Measurements from ENCODE around the gene POU2F1.

Gene POU2F1

GRCh38 chr1:167250482-167250881 lies 29.8 kb downstream of the POU2F1 start:
- Histone ChIP-seq H3K4me3 (ENCODE audit: low read length) (no peak overlapping the region), H3K27ac (ENCODE audit: low read length) (no peak overlapping the region), H3K4me1 (ENCODE audit: control insufficient read depth, insufficient read depth, low read length) (no peaks in the 10 kb centered on the region; the same call in 1 of the 2 replicates), H3K27me3 (ENCODE audit: control insufficient read depth, insufficient read depth, low read length) (no peaks in the 10 kb centered on the region), H3K9me3 (ENCODE audit: control insufficient read depth, insufficient read depth, low read length) (no peaks in the 10 kb centered on the region), H3K36me3 (ENCODE audit: control insufficient read depth, insufficient read depth, low read length) (no peaks in the 10 kb centered on the region)
- DNase-seq (ENCODE audit: low read depth, low spot score), result no peak

- Histone ChIP-seq H3K4me1 (ENCODE audit: control insufficient read depth, insufficient read depth, low read length) (no peaks in the 10 kb centered on the region; the same call in 1 of the 2 replicates), H3K27ac (ENCODE audit: low read length) (no peak overlapping the region), H3K36me3 (ENCODE audit: control insufficient read depth, insufficient read depth, low read length) (no peaks in the 10 kb centered on the region), H3K4me3 (ENCODE audit: low read length) (no peak overlapping the region), H3K9me3 (ENCODE audit: control insufficient read depth, insufficient read depth, low read length) (no peaks in the 10 kb centered on the region), H3K27me3 (ENCODE audit: control insufficient read depth, insufficient read depth, low read length) (no peaks in the 10 kb centered on the region)
- no CpG with 5 or more reads among the region's 4 CpGs for whole genome bisulfite sequencing (ENCODE audit: insufficient coverage, insufficient read length)
- no peak for DNase-seq (ENCODE audit: low read depth, low spot score)
Observed at GRCh38 chr1:167251472-167251871, 30.8 kb downstream of the POU2F1 start.

DNA sequence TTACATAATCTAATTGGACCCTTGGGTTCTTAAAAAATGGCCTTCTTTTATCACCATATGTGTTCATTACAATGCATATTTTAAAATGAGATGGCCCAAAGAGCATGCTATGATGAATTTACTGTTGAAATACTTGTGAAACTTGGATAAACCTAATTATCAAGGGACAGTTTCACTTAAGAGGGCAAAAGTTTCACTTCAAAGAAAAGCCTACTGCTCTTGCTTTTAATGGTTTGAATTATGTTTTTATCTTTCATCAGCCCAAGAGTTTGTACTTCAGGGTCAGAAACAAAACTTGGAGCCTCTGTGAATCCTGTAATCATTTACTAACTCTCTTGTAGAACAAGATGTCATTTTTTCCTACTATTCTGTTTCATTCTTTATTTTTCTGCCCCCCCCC lies 32.3 kb downstream of the POU2F1 start:
- H3K9me3 ChIP-seq (ENCODE audit: control insufficient read depth, insufficient read depth, low read length), result no peaks in the 10 kb centered on the region
- H3K27ac ChIP-seq (ENCODE audit: low read length), result no peak overlapping the region
- no peaks in the 10 kb centered on the region; the same call in 1 of the 2 replicates for H3K4me1 ChIP-seq (ENCODE audit: control insufficient read depth, insufficient read depth, low read length)
- H3K27me3 ChIP-seq (ENCODE audit: control insufficient read depth, insufficient read depth, low read length), result no peaks in the 10 kb centered on the region
- no peak for DNase-seq (ENCODE audit: low read depth, low spot score)
- H3K4me3 ChIP-seq (ENCODE audit: low read length), result no peak overlapping the region
- no peaks in the 10 kb centered on the region for H3K36me3 ChIP-seq (ENCODE audit: control insufficient read depth, insufficient read depth, low read length)

DNA sequence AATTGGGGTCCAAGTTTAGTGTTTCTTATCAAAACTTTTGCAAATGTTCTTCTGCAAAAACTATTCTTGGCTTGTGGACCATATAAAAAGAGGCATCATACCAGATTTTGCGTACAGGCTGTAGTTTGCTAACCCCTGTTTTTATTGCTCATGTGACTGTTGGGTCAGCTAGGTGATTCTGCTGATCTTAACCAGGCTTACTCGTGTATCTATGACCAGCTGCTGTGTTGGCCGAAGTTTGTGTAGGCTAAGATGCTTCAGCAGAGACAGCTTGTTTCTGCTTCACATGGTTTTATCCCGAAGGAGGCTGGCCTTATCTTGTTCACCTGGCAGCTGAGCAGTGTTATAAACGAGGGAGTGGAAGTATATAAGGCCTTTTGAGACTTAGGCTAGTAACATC lies 38.2 kb downstream of the POU2F1 start:
- no peaks in the 10 kb centered on the region for H3K27me3 ChIP-seq (ENCODE audit: control insufficient read depth, insufficient read depth, low read length)
- no peak overlapping the region for H3K27ac ChIP-seq (ENCODE audit: low read length)
- no CpG with 5 or more reads among the region's 5 CpGs for WGBS (ENCODE audit: insufficient coverage, insufficient read length)

DNA sequence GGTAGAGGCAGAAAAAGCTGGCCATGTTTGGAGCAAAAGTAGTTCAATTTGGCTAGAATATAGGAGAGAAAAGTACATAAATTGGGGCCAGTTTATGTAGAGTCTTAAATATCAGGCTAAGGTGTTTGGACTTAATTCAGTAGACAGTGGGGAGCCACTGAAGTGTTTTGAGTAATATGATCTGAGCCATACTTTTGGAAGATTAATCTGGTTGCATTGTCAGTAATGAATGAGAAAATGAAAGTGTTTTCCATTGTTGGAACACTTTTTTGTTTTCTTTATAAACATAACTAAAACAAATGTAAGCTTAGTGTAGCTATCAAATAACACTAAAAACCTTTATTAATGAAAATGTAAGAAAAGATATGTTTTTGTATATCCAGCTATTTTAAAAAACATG lies 42.1 kb downstream of the POU2F1 start:
- no peak for DNase-seq (ENCODE audit: low read depth, low spot score)
- Histone ChIP-seq H3K27ac (ENCODE audit: low read length) (no peak overlapping the region), H3K36me3 (ENCODE audit: control insufficient read depth, insufficient read depth, low read length) (no peaks in the 10 kb centered on the region), H3K4me3 (ENCODE audit: low read length) (no peak overlapping the region), H3K4me1 (ENCODE audit: control insufficient read depth, insufficient read depth, low read length) (no peaks in the 10 kb centered on the region; the same call in 1 of the 2 replicates), H3K9me3 (ENCODE audit: control insufficient read depth, insufficient read depth, low read length) (no peaks in the 10 kb centered on the region), H3K27me3 (ENCODE audit: control insufficient read depth, insufficient read depth, low read length) (no peaks in the 10 kb centered on the region)

More for the DNA sequence above, 38.2 kb downstream of the POU2F1 start:
- Histone ChIP-seq H3K9me3 (ENCODE audit: control insufficient read depth, insufficient read depth, low read length) (no peaks in the 10 kb centered on the region), H3K4me1 (ENCODE audit: control insufficient read depth, insufficient read depth, low read length) (no peaks in the 10 kb centered on the region; the same call in 1 of the 2 replicates), H3K36me3 (ENCODE audit: control insufficient read depth, insufficient read depth, low read length) (no peaks in the 10 kb centered on the region), H3K4me3 (ENCODE audit: low read length) (no peak overlapping the region)
- no peak for DNase-seq (ENCODE audit: low read depth, low spot score)

DNA sequence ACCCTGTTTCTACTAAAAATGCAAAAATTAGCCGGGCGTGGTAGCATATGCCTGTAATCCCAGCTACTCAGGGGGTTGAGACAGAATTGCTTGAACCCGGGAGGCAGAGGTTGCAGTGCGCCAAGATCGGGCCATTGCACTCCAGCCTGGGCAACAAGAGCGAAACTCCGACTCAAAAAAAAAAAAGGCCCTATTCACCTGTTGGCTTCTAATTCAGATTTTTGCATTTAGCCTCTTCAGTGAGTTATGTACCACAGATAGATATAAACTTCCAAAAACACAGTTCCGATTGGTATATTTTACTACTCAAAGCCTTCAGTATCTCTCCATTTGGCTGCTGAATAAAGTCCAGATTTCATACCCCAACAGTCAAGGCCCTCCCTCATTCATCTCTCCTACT lies 42.7 kb downstream of the POU2F1 start:
- H3K36me3 ChIP-seq (ENCODE audit: control insufficient read depth, insufficient read depth, low read length), result no peaks in the 10 kb centered on the region
- WGBS (ENCODE audit: insufficient coverage, insufficient read length), result no CpG with 5 or more reads among the region's 8 CpGs
- no peaks in the 10 kb centered on the region for H3K27me3 ChIP-seq (ENCODE audit: control insufficient read depth, insufficient read depth, low read length)
- H3K4me1 ChIP-seq (ENCODE audit: control insufficient read depth, insufficient read depth, low read length), result peaks cover under 1% of the 10 kb centered on the region; the same call in 1 of the 2 replicates
- DNase-seq (ENCODE audit: low read depth, low spot score), result no peak
- no peak overlapping the region for H3K27ac ChIP-seq (ENCODE audit: low read length)
- H3K9me3 ChIP-seq (ENCODE audit: control insufficient read depth, insufficient read depth, low read length), result no peaks in the 10 kb centered on the region
- no peak overlapping the region for H3K4me3 ChIP-seq (ENCODE audit: low read length)

DNA sequence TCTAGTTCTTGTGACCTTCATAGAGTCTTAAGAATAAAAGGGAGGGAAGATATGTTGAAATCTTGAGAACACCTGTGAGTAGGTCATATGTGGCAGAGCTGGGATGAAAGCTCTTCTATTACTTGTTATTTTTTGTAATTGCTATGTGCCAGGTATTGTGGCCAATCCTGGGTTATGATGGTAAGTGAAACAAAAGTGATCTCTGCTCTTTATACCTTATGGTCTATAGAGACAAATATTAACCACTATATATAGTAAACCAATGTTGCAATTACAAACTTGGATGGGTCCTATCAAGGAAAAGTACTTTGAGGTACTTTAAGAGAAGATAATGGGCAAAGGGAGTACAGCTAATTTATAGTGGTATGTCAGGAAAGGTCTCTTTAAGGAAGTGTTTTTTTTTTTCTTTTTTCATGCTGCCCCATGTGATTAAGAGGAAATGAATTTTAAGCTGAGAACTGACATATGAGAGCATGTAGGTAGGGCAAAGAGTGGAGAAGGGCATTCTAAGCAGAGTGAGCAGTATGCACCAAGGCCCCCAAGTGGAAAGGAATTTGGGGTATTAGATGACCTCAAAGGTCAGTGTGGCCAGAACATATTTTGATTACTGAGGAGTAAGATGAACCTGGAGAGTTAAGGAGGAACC lies 43.3 kb downstream of the POU2F1 start:
- no peaks in the 10 kb centered on the region for H3K36me3 ChIP-seq (ENCODE audit: control insufficient read depth, insufficient read depth, low read length)
- H3K27me3 ChIP-seq (ENCODE audit: control insufficient read depth, insufficient read depth, low read length), result no peaks in the 10 kb centered on the region
- H3K4me1 ChIP-seq (ENCODE audit: control insufficient read depth, insufficient read depth, low read length), result peaks cover 2% of the 10 kb centered on the region; the same call in 1 of the 2 replicates
- no peak overlapping the region for H3K27ac ChIP-seq (ENCODE audit: low read length)
- H3K4me3 ChIP-seq (ENCODE audit: low read length), result no peak overlapping the region
- DNase-seq (ENCODE audit: low read depth, low spot score), result no peak
- no peaks in the 10 kb centered on the region for H3K9me3 ChIP-seq (ENCODE audit: control insufficient read depth, insufficient read depth, low read length)

DNA sequence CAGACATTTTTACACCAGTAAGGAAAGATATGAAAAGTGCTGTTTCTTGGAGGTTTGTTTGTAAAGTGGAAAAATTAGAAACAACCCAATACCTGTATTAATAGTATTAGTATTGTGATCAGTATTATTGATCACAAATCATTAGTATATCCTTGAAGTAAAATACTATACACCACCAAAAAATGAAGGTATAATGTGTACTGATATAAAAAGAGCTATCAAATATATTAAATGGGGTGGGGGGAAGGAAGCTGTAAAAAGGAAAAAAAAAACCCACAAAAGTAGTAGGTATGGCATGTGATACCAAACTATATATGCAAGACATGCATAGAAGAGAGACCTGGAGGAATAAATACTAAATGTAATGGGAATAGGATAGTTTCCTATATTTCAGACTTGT lies 46.3 kb downstream of the POU2F1 start:
- H3K36me3 ChIP-seq (ENCODE audit: control insufficient read depth, insufficient read depth, low read length), result no peaks in the 10 kb centered on the region
- no peak overlapping the region for H3K4me3 ChIP-seq (ENCODE audit: low read length)
- no peak overlapping the region for H3K27ac ChIP-seq (ENCODE audit: low read length)
- no peaks in the 10 kb centered on the region for H3K27me3 ChIP-seq (ENCODE audit: control insufficient read depth, insufficient read depth, low read length)
- H3K9me3 ChIP-seq (ENCODE audit: control insufficient read depth, insufficient read depth, low read length), result no peaks in the 10 kb centered on the region
- H3K4me1 ChIP-seq (ENCODE audit: control insufficient read depth, insufficient read depth, low read length), result peaks cover 5% of the 10 kb centered on the region; the same call in 1 of the 2 replicates
- DNase-seq (ENCODE audit: low read depth, low spot score), result no peak

- Histone ChIP-seq H3K36me3 (ENCODE audit: control insufficient read depth, insufficient read depth, low read length) (no peaks in the 10 kb centered on the region), H3K4me3 (ENCODE audit: low read length) (no peak overlapping the region), H3K4me1 (ENCODE audit: control insufficient read depth, insufficient read depth, low read length) (peaks cover 5% of the 10 kb centered on the region; the same call in 1 of the 2 replicates), H3K9me3 (ENCODE audit: control insufficient read depth, insufficient read depth, low read length) (no peaks in the 10 kb centered on the region), H3K27me3 (ENCODE audit: control insufficient read depth, insufficient read depth, low read length) (no peaks in the 10 kb centered on the region), H3K27ac (ENCODE audit: low read length) (no peak overlapping the region)
- DNase-seq (ENCODE audit: low read depth, low spot score), result no peak
- WGBS (ENCODE audit: insufficient coverage, insufficient read length), result no CpG with 5 or more reads among the region's 2 CpGs
Observed at GRCh38 chr1:167268347-167268787, 47.7 kb downstream of the POU2F1 start.

GRCh38 chr1:167270349-167271092 lies 49.8 kb downstream of the POU2F1 start:
- H3K4me1 ChIP-seq (ENCODE audit: control insufficient read depth, insufficient read depth, low read length), result peaks cover 7% of the 10 kb centered on the region; the same call in 1 of the 2 replicates
- no peak for DNase-seq (ENCODE audit: low read depth, low spot score)
- no peak overlapping the region for H3K27ac ChIP-seq (ENCODE audit: low read length)
- no peaks in the 10 kb centered on the region for H3K27me3 ChIP-seq (ENCODE audit: control insufficient read depth, insufficient read depth, low read length)
- no peaks in the 10 kb centered on the region for H3K9me3 ChIP-seq (ENCODE audit: control insufficient read depth, insufficient read depth, low read length)
- WGBS (ENCODE audit: insufficient coverage, insufficient read length), result no CpG with 5 or more reads among the region's 1 CpG
- H3K4me3 ChIP-seq (ENCODE audit: low read length), result no peak overlapping the region
- H3K36me3 ChIP-seq (ENCODE audit: control insufficient read depth, insufficient read depth, low read length), result no peaks in the 10 kb centered on the region

Measured in iPS DF 6.9 (cell line).